Measurements from ENCODE around the gene IL1RAPL2. TPM values are rescaled to one million over a fixed set of nuclear protein-coding genes. Genes with fewer than 3 reads are reported as not detected.
"Not testable (repeated sequence)": the region's sequence is repeated elsewhere in the genome, so short reads cannot be mapped to it uniquely, and the experiment has no call there.

IL1RAPL2 gene
- total and polyA plus RNA-seq, 2 donors (not counting 3 experiments of a cell fraction or from before 2014, with no cell fraction given) = not detected

- Histone ChIP-seq H3K27me3 (ENCODE audit: control insufficient read depth in 2 of 2, insufficient read depth in 2 of 2, low read length in 2 of 2) (no peaks in the 10 kb centered on the region), H2AFZ (ENCODE audit: low read depth, low read length) (no peak overlapping the region), H3K79me2 (ENCODE audit: control insufficient read depth, insufficient read depth, low read length) (no peaks in the 10 kb centered on the region), H3K9me3 (replicated peaks; ENCODE audit: control insufficient read depth, insufficient read depth, low read length) (no peaks in the 10 kb centered on the region), H3K9me1 (replicated peaks; ENCODE audit: control insufficient read depth, extremely low read depth, insufficient read depth, low read length) (no peaks in the 10 kb centered on the region), H3K9ac (replicated peaks; ENCODE audit: extremely low read depth, insufficient read depth, low read length) (no peak overlapping the region), H3K4me3 (replicated peaks in 1 of 3; ENCODE audit: insufficient read depth in 1 of 3, low read depth in 1 of 3, low read length in 3 of 3) (no peak overlapping the region), H3K4me1 (ENCODE audit: control insufficient read depth, extremely low read depth, insufficient read depth, low read length) (no peaks in the 10 kb centered on the region), H4K20me1 (replicated peaks; ENCODE audit: control insufficient read depth, extremely low read depth, insufficient read depth, low read length) (no peaks in the 10 kb centered on the region), H3K36me3 (ENCODE audit: control insufficient read depth in 2 of 2, extremely low read depth in 1 of 2, insufficient read depth in 2 of 2, low read length in 2 of 2) (no peaks in the 10 kb centered on the region), H3K4me2 (ENCODE audit: insufficient read depth, low read length) (no peak overlapping the region), H3K27ac (ENCODE audit: insufficient read depth, low read depth, low read length) (no peak overlapping the region)
- intact Hi-C loops (cut with micrococcal nuclease) = no loop called here
- dilution Hi-C loops (cut with MboI; ENCODE audit: extremely low pct_ligation_motif_present, low sequenced_read_pairs) = no loop called here
- BruUV-seq (replicated peaks) = no TSS peak
- no peak for DNase-seq (ENCODE audit: low read depth, low spot score)
- no peak for FAIRE-seq
- TF ChIP-seq EZH2 (IDR thresholded peaks at IDR 0.05; ENCODE audit: borderline replicate concordance, low read depth, low read length, severe bottlenecking) = no peak
- no peak for TF ChIP-seq MYC (IDR thresholded peaks at IDR 0.05; ENCODE audit: low read depth, low read length)
- no peak for TF ChIP-seq CTCF (IDR thresholded peaks at IDR 0.05; ENCODE audit: extremely low read depth in 1 of 2, insufficient read depth in 1 of 2, low read depth in 1 of 2, low read length in 2 of 2)
- TF ChIP-seq GATA2 (IDR thresholded peaks at IDR 0.05; ENCODE audit: insufficient read depth, insufficient read length, low read depth, low read length) = no peak
- TF ChIP-seq MAX (IDR thresholded peaks at IDR 0.05; ENCODE audit: insufficient read depth, insufficient read length) = no peak
- no peak for TF ChIP-seq POLR2AphosphoS5 (IDR thresholded peaks at IDR 0.05; ENCODE audit: insufficient read depth, low read depth, low read length)
- CTCF ChIA-PET = no interaction called here
- POLR2A ChIA-PET = no interaction called here
Observed at GRCh38 chrX:104539081-104539480, 26.9 kb upstream of the IL1RAPL2 start.

GRCh38 chrX:104542447-104542846, 23.6 kb upstream of the IL1RAPL2 start:
- H3K36me3 ChIP-seq (ENCODE audit: control insufficient read depth in 2 of 2, extremely low read depth in 1 of 2, insufficient read depth in 2 of 2, low read length in 2 of 2); H2AFZ ChIP-seq (ENCODE audit: low read depth, low read length); H4K20me1 ChIP-seq (replicated peaks; ENCODE audit: control insufficient read depth, extremely low read depth, insufficient read depth, low read length); DNase-seq (ENCODE audit: low read depth, low spot score); H3K27ac ChIP-seq (ENCODE audit: insufficient read depth, low read depth, low read length); H3K9ac ChIP-seq (replicated peaks; ENCODE audit: extremely low read depth, insufficient read depth, low read length); intact Hi-C loops (cut with micrococcal nuclease); H3K27me3 ChIP-seq (ENCODE audit: control insufficient read depth in 2 of 2, insufficient read depth in 2 of 2, low read length in 2 of 2); CTCF ChIA-PET; H3K9me3 ChIP-seq (replicated peaks; ENCODE audit: control insufficient read depth, insufficient read depth, low read length); dilution Hi-C loops (cut with MboI; ENCODE audit: extremely low pct_ligation_motif_present, low sequenced_read_pairs); BruUV-seq (replicated peaks); FAIRE-seq; H3K4me1 ChIP-seq (ENCODE audit: control insufficient read depth, extremely low read depth, insufficient read depth, low read length); POLR2A ChIA-PET; H3K4me2 ChIP-seq (ENCODE audit: insufficient read depth, low read length); H3K79me2 ChIP-seq (ENCODE audit: control insufficient read depth, insufficient read depth, low read length); H3K9me1 ChIP-seq (replicated peaks; ENCODE audit: control insufficient read depth, extremely low read depth, insufficient read depth, low read length); H3K4me3 ChIP-seq (replicated peaks in 1 of 3; ENCODE audit: insufficient read depth in 1 of 3, low read depth in 1 of 3, low read length in 3 of 3): not testable (repeated sequence)
